Omental fat pad (tissue), 3 donors: ENCODE results near the gene SMIM45.

Experiments used
- ATAC-seq: fragments of 150-250 bp; one replicate; pipeline ENCODE4 v1.9.1; 2016; ENCODE audit warnings: mild to moderate bottlenecking, moderate library complexity; ENCODE audit not compliant: low FRiP score
- DNase-seq: peaks from one replicate; pipeline ENCODE4 v3.0.0-alpha.2; 2019; ENCODE audit warnings: low spot score
- CTCF ChIP-seq, 3 donors: fragments of 450-650 bp; IDR thresholded peaks; one replicate each; pipeline ENCODE4 v1.5.1; 2016 to 2017; ENCODE audit warnings: antibody characterized with exemption in 3 of 3, mild to moderate bottlenecking in 3 of 3, moderate library complexity in 2 of 3

The SMIM45 gene

GRCh38 chr22:41951898-41952474 is at the start of gene SMIM45:
Gene SMIM45, plus strand, starts transcription at chr22:41952150.
- no peak for ATAC-seq
- TF ChIP-seq CTCF (IDR thresholded peaks at IDR 0.05), result no peak
- no peak for DNase-seq

GRCh38 chr22:41902932-41903421 is 49.0 kb upstream of the SMIM45 start:
- TF ChIP-seq CTCF (IDR thresholded peaks at IDR 0.05), result no peak
- ATAC-seq (no peak), DNase-seq (no peak)

- ATAC-seq, result no peak
- TF ChIP-seq CTCF (IDR thresholded peaks at IDR 0.05), result no peak
- DNase-seq, result no peak
These were observed 47.2 kb upstream of the SMIM45 start for GRCh38 chr22:41904450-41905410.

GRCh38 chr22:41905411-41906202 is 46.3 kb upstream of the SMIM45 start:
- ATAC-seq (no peak), DNase-seq (no peak)
- TF ChIP-seq CTCF (IDR thresholded peaks at IDR 0.05), result no peak

- DNase-seq (no peak), ATAC-seq (no peak)
- TF ChIP-seq CTCF (IDR thresholded peaks at IDR 0.05), result no peak
These were observed 45.1 kb upstream of the SMIM45 start for GRCh38 chr22:41906822-41907221.

- ATAC-seq (no peak), DNase-seq (no peak)
- TF ChIP-seq CTCF (IDR thresholded peaks at IDR 0.05), result no peak
These were observed 44.2 kb upstream of the SMIM45 start for GRCh38 chr22:41907436-41908401.
